Measurements from ENCODE around the gene ANAPC13.
A peak's percentile ranks its signal among the peaks of the same experiment; 100 is the strongest.

ANAPC13 gene, protein sequence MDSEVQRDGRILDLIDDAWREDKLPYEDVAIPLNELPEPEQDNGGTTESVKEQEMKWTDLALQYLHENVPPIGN

DNA sequence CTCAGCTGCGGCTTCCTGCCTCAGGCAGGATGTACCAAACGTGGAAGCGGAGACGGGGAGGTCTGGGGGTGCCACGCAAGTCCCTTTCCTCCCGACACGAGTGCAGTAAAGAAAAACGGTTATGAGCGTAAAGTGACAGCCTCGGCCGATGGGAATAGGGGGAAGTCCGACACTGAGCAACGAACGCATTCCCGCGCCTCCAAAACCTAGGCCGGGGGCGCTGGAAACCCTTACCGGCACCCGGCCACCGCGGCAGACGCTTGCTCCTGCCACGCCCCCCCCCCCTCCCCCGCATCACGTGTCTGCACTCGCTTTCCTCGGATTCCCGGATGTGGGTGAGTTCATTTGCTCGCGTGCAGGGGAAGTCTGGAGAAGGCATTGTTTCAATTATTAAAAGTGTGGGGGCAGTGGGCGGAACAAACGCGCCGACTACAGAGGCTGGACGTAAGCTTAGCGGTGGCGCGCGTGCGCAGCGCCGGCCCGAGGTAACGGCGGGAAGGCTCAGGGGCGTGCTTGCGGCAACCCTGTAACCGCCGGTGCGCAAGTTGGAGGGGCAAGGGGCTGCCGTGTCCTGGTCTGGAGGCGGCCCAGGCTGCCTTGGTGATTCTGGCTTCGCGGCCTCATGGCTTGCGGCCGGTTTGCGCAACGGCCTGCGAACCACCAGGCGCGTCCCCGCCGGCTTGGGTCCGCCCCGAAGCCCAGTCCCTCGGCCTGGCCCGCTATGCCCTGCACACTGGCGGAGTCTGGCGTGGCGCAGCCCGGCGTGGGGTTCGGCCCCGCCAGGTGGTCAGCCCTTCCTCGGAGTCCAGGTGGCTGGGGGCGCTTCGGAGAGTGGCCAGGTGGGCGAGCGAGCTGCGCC lies at the start of gene ANAPC13, which contains the start of gene CEP63:
ANAPC13 (minus strand) TSS at position 268 of the 859 bp plus-strand sequence. CDS start 3,081 bp downstream, outside the sequence.
CEP63 (plus strand) TSS at position 340 of the 859 bp plus-strand sequence. CDS start 9,264 bp downstream, outside the sequence.
- Histone ChIP-seq H3K9me3 (no peaks in the 10 kb centered on the region), H3K27ac (peak within 1 kb of the TSS; percentile 100), H3K4me3 (ENCODE audit: low read depth in 1 of 2, low read length in 1 of 2) (peak within 1 kb of the TSS; percentile 83 to 98), H3K27me3 (no peaks in the 10 kb centered on the region), H3K36me3 (peaks cover 17% of the 10 kb centered on the region), H3K4me1 (ENCODE audit: control insufficient read depth in 1 of 2, insufficient read depth in 1 of 2, low read depth in 1 of 2, low read length in 1 of 2) (peaks cover 65 to 70% of the 10 kb centered on the region in 2 experiments)
- TF ChIP-seq, protein P1, sequence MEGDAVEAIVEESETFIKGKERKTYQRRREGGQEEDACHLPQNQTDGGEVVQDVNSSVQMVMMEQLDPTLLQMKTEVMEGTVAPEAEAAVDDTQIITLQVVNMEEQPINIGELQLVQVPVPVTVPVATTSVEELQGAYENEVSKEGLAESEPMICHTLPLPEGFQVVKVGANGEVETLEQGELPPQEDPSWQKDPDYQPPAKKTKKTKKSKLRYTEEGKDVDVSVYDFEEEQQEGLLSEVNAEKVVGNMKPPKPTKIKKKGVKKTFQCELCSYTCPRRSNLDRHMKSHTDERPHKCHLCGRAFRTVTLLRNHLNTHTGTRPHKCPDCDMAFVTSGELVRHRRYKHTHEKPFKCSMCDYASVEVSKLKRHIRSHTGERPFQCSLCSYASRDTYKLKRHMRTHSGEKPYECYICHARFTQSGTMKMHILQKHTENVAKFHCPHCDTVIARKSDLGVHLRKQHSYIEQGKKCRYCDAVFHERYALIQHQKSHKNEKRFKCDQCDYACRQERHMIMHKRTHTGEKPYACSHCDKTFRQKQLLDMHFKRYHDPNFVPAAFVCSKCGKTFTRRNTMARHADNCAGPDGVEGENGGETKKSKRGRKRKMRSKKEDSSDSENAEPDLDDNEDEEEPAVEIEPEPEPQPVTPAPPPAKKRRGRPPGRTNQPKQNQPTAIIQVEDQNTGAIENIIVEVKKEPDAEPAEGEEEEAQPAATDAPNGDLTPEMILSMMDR (IDR thresholded peaks at IDR 0.05), result peak; percentile 54

DNA sequence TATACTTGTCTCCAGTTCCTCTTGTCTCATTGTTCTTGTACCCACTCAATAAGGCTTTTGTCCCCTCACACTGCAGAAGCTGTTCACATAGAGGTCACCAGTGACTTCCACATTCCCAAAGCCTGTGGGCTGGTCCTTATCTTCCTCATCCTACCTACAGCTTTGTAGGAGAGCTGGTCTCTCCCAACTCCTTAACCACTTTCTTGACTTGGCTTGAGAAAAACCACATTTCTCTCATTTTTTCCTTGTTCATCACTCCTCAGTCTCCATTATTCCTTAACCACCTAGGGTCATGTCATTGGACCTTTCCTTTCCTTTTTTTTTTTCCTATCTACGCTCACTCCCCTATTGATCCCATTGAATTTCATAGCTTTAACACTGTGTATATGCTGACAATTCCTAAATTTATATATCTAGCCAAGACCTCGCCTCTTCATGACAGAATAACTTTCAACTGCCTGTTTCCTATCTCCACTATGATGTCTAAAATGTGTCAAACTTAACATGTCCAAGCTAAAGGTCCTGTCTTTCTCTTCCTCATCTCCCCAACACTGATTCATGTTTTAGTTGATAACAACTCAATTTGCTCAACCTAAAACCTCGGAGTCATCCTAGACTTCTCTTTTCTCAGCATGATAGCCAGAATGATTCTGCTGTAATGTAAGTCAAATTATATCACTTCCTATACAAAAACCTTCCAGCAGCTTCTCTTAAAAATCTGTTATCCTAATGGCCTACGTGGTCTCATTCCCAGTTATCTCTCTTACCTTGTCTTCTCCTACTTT lies 49.6 kb upstream of the ANAPC13 start:
- Histone ChIP-seq H3K27ac (peak overlapping the region; percentile 96), H3K4me1 (ENCODE audit: control insufficient read depth in 1 of 2, insufficient read depth in 1 of 2, low read depth in 1 of 2, low read length in 1 of 2) (peaks cover 26 to 35% of the 10 kb centered on the region in 2 experiments), H3K4me3 (ENCODE audit: low read depth in 1 of 2, low read length in 1 of 2) (peak overlapping the region in 1 of 2 experiments; percentile 29), H3K36me3 (peaks cover 41% of the 10 kb centered on the region), H3K9me3 (no peaks in the 10 kb centered on the region), H3K27me3 (no peaks in the 10 kb centered on the region)
- TF ChIP-seq, protein P1 (IDR thresholded peaks at IDR 0.05), result peak; percentile 12

DNA sequence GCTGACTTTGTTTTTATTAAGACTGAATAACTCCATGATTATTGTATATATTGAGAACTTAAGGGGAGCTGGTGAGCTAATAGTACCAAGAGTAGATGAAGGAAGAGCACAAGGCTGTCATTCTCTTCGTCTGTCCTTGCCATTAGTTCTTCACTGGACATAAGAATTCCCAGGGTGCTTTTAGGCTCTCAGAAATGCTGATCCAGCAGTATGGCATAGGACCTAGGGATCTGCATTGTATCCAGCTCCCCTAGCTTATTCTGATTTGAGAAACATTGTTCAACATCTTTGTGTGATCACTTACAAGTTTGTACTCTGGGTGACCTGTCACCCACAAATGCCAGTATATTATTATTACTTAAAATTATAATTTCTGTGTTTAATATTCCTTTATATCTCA lies 47.7 kb upstream of the ANAPC13 start:
- peaks cover 26% of the 10 kb centered on the region for H3K36me3 ChIP-seq
- TF ChIP-seq, protein P1 (IDR thresholded peaks at IDR 0.05), result no peak
- no peak overlapping the region for H3K4me3 ChIP-seq (ENCODE audit: low read depth in 1 of 2, low read length in 1 of 2)
- H3K27me3 ChIP-seq, result no peaks in the 10 kb centered on the region
- peaks cover 26 to 35% of the 10 kb centered on the region in 2 experiments for H3K4me1 ChIP-seq (ENCODE audit: control insufficient read depth in 1 of 2, insufficient read depth in 1 of 2, low read depth in 1 of 2, low read length in 1 of 2)
- peak overlapping the region; percentile 96 for H3K27ac ChIP-seq
- no peaks in the 10 kb centered on the region for H3K9me3 ChIP-seq

DNA sequence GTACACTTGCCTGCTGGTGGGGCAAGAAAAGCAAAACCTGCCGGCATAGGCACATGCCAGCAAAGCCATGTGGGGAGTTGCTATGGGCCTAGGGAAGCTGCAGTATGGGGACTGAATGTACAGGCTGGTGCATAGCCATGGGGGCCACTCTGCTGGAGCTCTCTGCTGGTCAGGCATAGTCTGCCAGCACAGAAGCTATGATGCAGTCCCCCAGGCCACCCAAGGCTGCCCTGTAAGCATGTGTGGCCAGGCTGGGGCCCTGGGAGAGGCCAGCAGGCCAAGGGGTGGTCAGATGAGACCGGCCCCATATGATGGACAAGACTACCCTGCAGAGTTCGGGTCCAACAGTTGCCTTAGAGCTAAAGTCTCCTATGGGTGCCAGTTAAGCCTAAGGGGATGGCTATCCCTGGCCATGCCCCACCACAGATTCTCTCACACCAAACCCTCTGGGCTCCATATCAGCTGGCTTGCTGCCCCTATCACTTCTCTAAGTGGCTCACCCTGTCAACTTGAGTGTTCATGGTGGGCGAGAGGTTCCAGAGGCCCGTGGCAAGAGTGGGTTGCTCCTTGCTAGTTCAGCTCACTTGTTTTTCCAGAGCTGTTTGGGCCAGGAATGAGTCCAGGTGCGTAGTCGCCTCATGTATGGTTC lies 41.9 kb upstream of the ANAPC13 start:
- peak overlapping the region; percentile 40 for H3K27ac ChIP-seq
- H3K36me3 ChIP-seq, result peaks cover under 1% of the 10 kb centered on the region
- H3K4me3 ChIP-seq (ENCODE audit: low read depth in 1 of 2, low read length in 1 of 2), result no peak overlapping the region
- H3K27me3 ChIP-seq, result no peaks in the 10 kb centered on the region
- H3K4me1 ChIP-seq (ENCODE audit: control insufficient read depth in 1 of 2, insufficient read depth in 1 of 2, low read depth in 1 of 2, low read length in 1 of 2), result peaks cover 0 to 9% of the 10 kb centered on the region in 2 experiments
- H3K9me3 ChIP-seq, result no peaks in the 10 kb centered on the region
- TF ChIP-seq, protein P1 (IDR thresholded peaks at IDR 0.05), result no peak

DNA sequence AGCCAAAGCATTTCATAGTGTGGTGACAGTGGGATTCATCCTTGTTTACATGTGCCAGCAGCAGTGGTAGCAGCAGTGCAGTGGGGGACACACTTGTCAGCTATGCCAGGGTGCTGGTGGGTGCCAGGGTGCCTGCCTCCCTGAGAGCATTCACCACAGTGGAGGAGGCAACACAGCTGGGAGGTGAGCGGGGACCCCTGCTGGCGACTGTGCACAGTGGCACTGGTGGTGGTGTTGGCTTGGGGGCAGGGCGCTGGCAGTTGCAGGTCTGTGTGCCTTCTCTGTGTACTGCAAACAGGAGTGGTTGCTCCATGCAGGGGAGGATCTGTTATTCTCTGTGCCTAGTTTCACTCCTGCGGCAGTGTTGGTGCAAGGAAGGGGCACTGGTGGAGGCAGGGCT lies 41.3 kb upstream of the ANAPC13 start:
- Histone ChIP-seq H3K36me3 (no peaks in the 10 kb centered on the region), H3K27ac (peak overlapping the region; percentile 40), H3K4me3 (ENCODE audit: low read depth in 1 of 2, low read length in 1 of 2) (no peak overlapping the region), H3K9me3 (no peaks in the 10 kb centered on the region), H3K27me3 (no peaks in the 10 kb centered on the region), H3K4me1 (ENCODE audit: control insufficient read depth in 1 of 2, insufficient read depth in 1 of 2, low read depth in 1 of 2, low read length in 1 of 2) (peaks cover 0 to 9% of the 10 kb centered on the region in 2 experiments)
- TF ChIP-seq, protein P1 (IDR thresholded peaks at IDR 0.05), result peak; percentile 78
